Measurements from ENCODE around the gene PHLDB1. TPM values are rescaled to one million over a fixed set of nuclear protein-coding genes. Genes with fewer than 3 reads are reported as not detected.

PHLDB1 gene
- total RNA-seq, 1 donor, result 132 TPM

GRCh38 chr11:118666371-118666770, 59.0 kb downstream of the PHLDB1 start:
- DNase-seq (ENCODE audit: low read depth), result no peak
- no peak for TF ChIP-seq CTCF (IDR thresholded peaks at IDR 0.05; ENCODE audit: insufficient read depth, low read depth, low read length)
- H3K4me3 ChIP-seq (ENCODE audit: low read depth, low read length), result no peak overlapping the region

GRCh38 chr11:118670063-118670462, 62.6 kb downstream of the PHLDB1 start:
- no peak for TF ChIP-seq CTCF (IDR thresholded peaks at IDR 0.05; ENCODE audit: insufficient read depth, low read depth, low read length)
- no peak for DNase-seq (ENCODE audit: low read depth)
- H3K4me3 ChIP-seq (ENCODE audit: low read depth, low read length), result no peak overlapping the region

GRCh38 chr11:118671254-118671653, 63.8 kb downstream of the PHLDB1 start:
- no peak overlapping the region for H3K4me3 ChIP-seq (ENCODE audit: low read depth, low read length)
- DNase-seq (ENCODE audit: low read depth), result no peak
- TF ChIP-seq CTCF (IDR thresholded peaks at IDR 0.05; ENCODE audit: insufficient read depth, low read depth, low read length), result no peak

GRCh38 chr11:118672846-118673245, 65.4 kb downstream of the PHLDB1 start:
- peak; percentile 20 for DNase-seq (ENCODE audit: low read depth)
- H3K4me3 ChIP-seq (ENCODE audit: low read depth, low read length), result no peak overlapping the region
- peak; percentile 32 for TF ChIP-seq CTCF (IDR thresholded peaks at IDR 0.05; ENCODE audit: insufficient read depth, low read depth, low read length)

- no peak overlapping the region for H3K4me3 ChIP-seq (ENCODE audit: low read depth, low read length)
- no peak for DNase-seq (ENCODE audit: low read depth)
- TF ChIP-seq CTCF (IDR thresholded peaks at IDR 0.05; ENCODE audit: insufficient read depth, low read depth, low read length), result no peak
Measured at GRCh38 chr11:118673361-118674081, 66.1 kb downstream of the PHLDB1 start.

GRCh38 chr11:118674082-118674435, 66.6 kb downstream of the PHLDB1 start:
- no peak overlapping the region for H3K4me3 ChIP-seq (ENCODE audit: low read depth, low read length)

More at GRCh38 chr11:118674082-118674435, 66.6 kb downstream of the PHLDB1 start:
- no peak for TF ChIP-seq CTCF (IDR thresholded peaks at IDR 0.05; ENCODE audit: insufficient read depth, low read depth, low read length)
- DNase-seq (ENCODE audit: low read depth), result no peak

Measured in fibroblast of villous mesenchyme (primary cell).